ENCODE data around the gene CDH7. TPM values are rescaled to one million over a fixed set of nuclear protein-coding genes. Genes with fewer than 3 reads are reported as not detected.

Gene CDH7
- total RNA-seq, 1 experiment from 2014 or later: not detected

DNA sequence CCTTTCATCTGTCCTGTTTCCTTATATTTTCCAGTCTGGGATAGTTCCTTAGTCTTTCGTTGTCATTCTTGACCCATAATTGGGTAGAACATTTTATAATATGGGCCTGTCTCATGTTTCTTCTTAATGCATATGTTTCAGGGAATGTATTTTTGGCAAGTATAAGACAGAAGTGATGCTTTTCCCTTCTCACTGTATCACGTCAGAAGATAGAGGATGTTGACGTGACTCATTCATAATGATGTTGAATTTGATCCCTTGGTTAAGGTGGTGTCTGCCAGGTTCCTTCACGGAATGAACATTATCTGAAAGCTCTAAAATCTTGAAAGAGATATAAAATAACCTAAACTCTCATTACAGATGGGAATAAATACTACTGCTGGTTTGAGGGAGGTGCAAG is 18.8 kb downstream of the CDH7 start:
- Histone ChIP-seq H2AFZ (no peak overlapping the region), H3K9me3 (ENCODE audit: insufficient read depth, low read depth) (no peaks in the 10 kb centered on the region; the same call in 1 of the 2 replicates), H3K4me1 (replicated peaks; ENCODE audit: insufficient read depth) (no peaks in the 10 kb centered on the region), H3K9me2 (ENCODE audit: insufficient read depth) (no peaks in the 10 kb centered on the region), H3K27me3 (ENCODE audit: insufficient read depth, low read depth) (no peaks in the 10 kb centered on the region), H3K79me2 (ENCODE audit: low read depth) (no peaks in the 10 kb centered on the region), H3K4me2 (no peak overlapping the region), H3K4me3 (no peak overlapping the region), H3K27ac (no peak overlapping the region), H4K20me1 (ENCODE audit: insufficient read depth) (no peaks in the 10 kb centered on the region), H3K36me3 (ENCODE audit: low read depth) (no peaks in the 10 kb centered on the region), H3F3A (ENCODE audit: insufficient read depth, low read depth) (no peaks in the 10 kb centered on the region)
- TF ChIP-seq, protein P1, sequence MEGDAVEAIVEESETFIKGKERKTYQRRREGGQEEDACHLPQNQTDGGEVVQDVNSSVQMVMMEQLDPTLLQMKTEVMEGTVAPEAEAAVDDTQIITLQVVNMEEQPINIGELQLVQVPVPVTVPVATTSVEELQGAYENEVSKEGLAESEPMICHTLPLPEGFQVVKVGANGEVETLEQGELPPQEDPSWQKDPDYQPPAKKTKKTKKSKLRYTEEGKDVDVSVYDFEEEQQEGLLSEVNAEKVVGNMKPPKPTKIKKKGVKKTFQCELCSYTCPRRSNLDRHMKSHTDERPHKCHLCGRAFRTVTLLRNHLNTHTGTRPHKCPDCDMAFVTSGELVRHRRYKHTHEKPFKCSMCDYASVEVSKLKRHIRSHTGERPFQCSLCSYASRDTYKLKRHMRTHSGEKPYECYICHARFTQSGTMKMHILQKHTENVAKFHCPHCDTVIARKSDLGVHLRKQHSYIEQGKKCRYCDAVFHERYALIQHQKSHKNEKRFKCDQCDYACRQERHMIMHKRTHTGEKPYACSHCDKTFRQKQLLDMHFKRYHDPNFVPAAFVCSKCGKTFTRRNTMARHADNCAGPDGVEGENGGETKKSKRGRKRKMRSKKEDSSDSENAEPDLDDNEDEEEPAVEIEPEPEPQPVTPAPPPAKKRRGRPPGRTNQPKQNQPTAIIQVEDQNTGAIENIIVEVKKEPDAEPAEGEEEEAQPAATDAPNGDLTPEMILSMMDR (conservative IDR thresholded peaks at IDR 0.05): no peak
- no peak for TF ChIP-seq EZH2 (IDR thresholded peaks at IDR 0.05; ENCODE audit: low read depth)
- intact Hi-C loops (cut with micrococcal nuclease; ENCODE audit: unreplicated experiment): no loop called here
- POLR2A ChIA-PET (ENCODE audit: unreplicated experiment): no interaction called here
- no TSS peak for BruUV-seq (replicated peaks)
- DNase-seq: no peak
- CTCF ChIA-PET: no interaction called here

DNA sequence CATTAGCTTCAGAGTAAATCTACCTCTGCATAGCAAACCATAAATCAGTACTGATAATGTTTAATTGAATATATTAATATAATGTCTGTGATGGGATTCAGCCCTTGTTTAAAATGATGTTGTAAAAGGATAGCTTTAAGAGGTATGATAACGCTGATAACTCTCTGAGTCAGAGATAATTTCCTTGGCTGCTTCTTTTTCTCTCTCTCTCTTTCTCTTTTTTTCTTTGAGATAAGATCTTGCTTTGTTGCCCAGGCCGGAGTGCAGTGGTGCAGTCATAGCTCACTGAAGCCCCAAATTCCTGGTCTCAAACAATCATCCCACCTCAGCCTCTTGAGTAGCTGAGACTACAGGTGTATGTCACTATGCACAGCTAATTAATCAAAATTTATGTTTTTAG is 35.7 kb downstream of the CDH7 start:
- Histone ChIP-seq H4K20me1 (ENCODE audit: insufficient read depth) (no peaks in the 10 kb centered on the region), H3F3A (ENCODE audit: insufficient read depth, low read depth) (no peaks in the 10 kb centered on the region), H3K4me2 (no peak overlapping the region), H2AFZ (no peak overlapping the region), H3K36me3 (ENCODE audit: low read depth) (no peaks in the 10 kb centered on the region), H3K9me2 (ENCODE audit: insufficient read depth) (no peaks in the 10 kb centered on the region; the same call in 1 of the 2 replicates), H3K4me3 (no peak overlapping the region), H3K27ac (no peak overlapping the region), H3K79me2 (ENCODE audit: low read depth) (no peaks in the 10 kb centered on the region), H3K4me1 (replicated peaks; ENCODE audit: insufficient read depth) (no peaks in the 10 kb centered on the region), H3K27me3 (ENCODE audit: insufficient read depth, low read depth) (no peaks in the 10 kb centered on the region), H3K9me3 (ENCODE audit: insufficient read depth, low read depth) (no peaks in the 10 kb centered on the region)
- intact Hi-C loops (cut with micrococcal nuclease; ENCODE audit: unreplicated experiment): no loop called here
- CTCF ChIA-PET: no interaction called here
- POLR2A ChIA-PET (ENCODE audit: unreplicated experiment): no interaction called here
- no peak for DNase-seq
- no TSS peak for BruUV-seq (replicated peaks)
- TF ChIP-seq, protein P1 (conservative IDR thresholded peaks at IDR 0.05): no peak
- TF ChIP-seq EZH2 (IDR thresholded peaks at IDR 0.05; ENCODE audit: low read depth): no peak

DNA sequence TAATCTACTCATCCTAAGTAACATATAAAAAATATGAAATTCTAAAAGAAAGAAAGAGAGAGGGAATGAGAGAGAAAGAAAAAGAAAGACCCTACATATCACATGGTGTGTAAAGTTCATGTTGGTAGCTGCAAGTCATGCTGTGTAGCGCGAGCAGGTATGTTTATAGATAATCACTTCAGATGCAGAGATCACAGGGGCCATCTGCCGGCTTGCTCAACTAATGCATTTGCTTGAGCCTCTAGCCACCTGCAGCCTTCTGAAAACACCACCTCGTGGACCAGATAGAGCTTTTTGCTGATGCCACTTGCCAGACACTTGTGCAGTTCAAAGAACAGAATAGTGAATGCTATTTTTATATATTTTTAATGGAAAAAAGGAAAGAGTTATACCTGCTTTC is 37.6 kb downstream of the CDH7 start:
- Histone ChIP-seq H3K36me3 (ENCODE audit: low read depth) (no peaks in the 10 kb centered on the region), H3K9me3 (ENCODE audit: insufficient read depth, low read depth) (no peaks in the 10 kb centered on the region), H4K20me1 (ENCODE audit: insufficient read depth) (no peaks in the 10 kb centered on the region), H3K27me3 (ENCODE audit: insufficient read depth, low read depth) (no peaks in the 10 kb centered on the region), H3K4me2 (no peak overlapping the region), H3K79me2 (ENCODE audit: low read depth) (no peaks in the 10 kb centered on the region), H3K4me3 (no peak overlapping the region), H3K4me1 (replicated peaks; ENCODE audit: insufficient read depth) (no peaks in the 10 kb centered on the region), H3K9me2 (ENCODE audit: insufficient read depth) (no peaks in the 10 kb centered on the region; the same call in 1 of the 2 replicates), H3F3A (ENCODE audit: insufficient read depth, low read depth) (no peaks in the 10 kb centered on the region), H3K27ac (no peak overlapping the region), H2AFZ (no peak overlapping the region)
- no peak for DNase-seq
- POLR2A ChIA-PET (ENCODE audit: unreplicated experiment): no interaction called here
- CTCF ChIA-PET: interaction anchor here (0.6 kb wide), 1 partner anchor 221 kb away, joined by 3 read pairs; no protein-coding TSS in a partner anchor
- TF ChIP-seq EZH2 (IDR thresholded peaks at IDR 0.05; ENCODE audit: low read depth): no peak
- TF ChIP-seq, protein P1 (conservative IDR thresholded peaks at IDR 0.05): no peak
- no TSS peak for BruUV-seq (replicated peaks)
- intact Hi-C loops (cut with micrococcal nuclease; ENCODE audit: unreplicated experiment): no loop called here

Measured in PC-9 (cell line).